Measurements from ENCODE around the gene PLD3.
A peak's percentile ranks its signal among the peaks of the same experiment; 100 is the strongest.
"Not testable (repeated sequence)": the region's sequence is repeated elsewhere in the genome, so short reads cannot be mapped to it uniquely, and the experiment has no call there.

The PLD3 gene

GRCh38 chr19:40348125-40348913 lies at the start of gene PLD3, which contains the start of gene C19orf47:
Gene PLD3, plus strand, starts transcription at chr19:40348695. Its CDS starts 17,789 bp downstream, at chr19:40366484.
Gene C19orf47, minus strand, starts transcription at chr19:40348397. Its CDS starts 6,540 bp downstream, at chr19:40341857.
- DNase-seq = peak; percentile 97

GRCh38 chr19:40300668-40301067 lies 47.8 kb upstream of the PLD3 start:
- DNase-seq = no peak

GRCh38 chr19:40302224-40303011 lies 46.1 kb upstream of the PLD3 start:
- DNase-seq = no peak

GRCh38 chr19:40303765-40304164 lies 44.7 kb upstream of the PLD3 start:
- no peak for DNase-seq

- no peak for DNase-seq
Observed at GRCh38 chr19:40304306-40304705, 44.2 kb upstream of the PLD3 start.

GRCh38 chr19:40305403-40305802 lies 43.1 kb upstream of the PLD3 start:
- DNase-seq = peak; percentile 73

GRCh38 chr19:40309666-40310065 lies 38.8 kb upstream of the PLD3 start:
- no peak for DNase-seq

GRCh38 chr19:40312533-40312932 lies 36.0 kb upstream of the PLD3 start:
- DNase-seq = no peak

GRCh38 chr19:40313229-40313983 lies 35.1 kb upstream of the PLD3 start:
- no peak for DNase-seq

- no peak for DNase-seq
Observed at GRCh38 chr19:40314656-40315055, 33.8 kb upstream of the PLD3 start.

- DNase-seq = no peak
Observed at GRCh38 chr19:40315812-40316470, 32.6 kb upstream of the PLD3 start.

- no peak for DNase-seq
Observed at GRCh38 chr19:40317338-40317737, 31.2 kb upstream of the PLD3 start.

GRCh38 chr19:40320558-40320935 lies 27.9 kb upstream of the PLD3 start:
- no peak for DNase-seq

GRCh38 chr19:40321076-40321475 lies 27.4 kb upstream of the PLD3 start:
- DNase-seq = no peak

- no peak for DNase-seq
Observed at GRCh38 chr19:40321566-40322270, 26.8 kb upstream of the PLD3 start.

- no peak for DNase-seq
Observed at GRCh38 chr19:40322271-40322610, 26.3 kb upstream of the PLD3 start.

- no peak for DNase-seq
Observed at GRCh38 chr19:40322951-40323615, 25.4 kb upstream of the PLD3 start.

- no peak for DNase-seq
Observed at GRCh38 chr19:40323705-40324104, 24.8 kb upstream of the PLD3 start.

- DNase-seq = no peak
Observed at GRCh38 chr19:40326201-40326600, 22.3 kb upstream of the PLD3 start.

- no peak for DNase-seq
Observed at GRCh38 chr19:40331052-40331451, 17.4 kb upstream of the PLD3 start.

GRCh38 chr19:40332669-40333068 lies 15.8 kb upstream of the PLD3 start:
- DNase-seq = no peak

GRCh38 chr19:40333083-40333482 lies 15.4 kb upstream of the PLD3 start:
- DNase-seq = not testable (repeated sequence)
